Naive B cell (primary cell): ENCODE measurements around the gene PARP14. TPM values are rescaled to one million over a fixed set of nuclear protein-coding genes. Genes with fewer than 3 reads are reported as not detected.
"Not testable (repeated sequence)": the region's sequence is repeated elsewhere in the genome, so short reads cannot be mapped to it uniquely, and the experiment has no call there.

Experiments
- ATAC-seq, 2 donors: fragments of 150-1000 bp; cut with Tn5 transposase; 2 replicates each; pipeline ENCODE4 v1.10.0; 2021; ENCODE audit warnings: low read depth in 2 of 2, mild to moderate bottlenecking in 2 of 2, moderate library complexity in 2 of 2
- DNase-seq: peaks from one replicate; pipeline ENCODE4 v3.0.0; 2022
- H3K27ac Mint-ChIP-seq, 6 donors: one replicate each; pipeline ENCODE4 v1.8.0; 2020 to 2022; ENCODE audit warnings: mild to moderate bottlenecking in 6 of 6, mixed read lengths in 6 of 6, moderate library complexity in 5 of 6, inconsistent platforms in 2 of 6
- H3K27me3 Mint-ChIP-seq, 3 donors: one replicate each; pipeline ENCODE4 v1.8.0; 2021 to 2022; ENCODE audit warnings: mixed read lengths in 3 of 3, mild to moderate bottlenecking in 1 of 3
- H3K36me3 Mint-ChIP-seq, 2 donors: one replicate each; pipeline ENCODE4 v1.8.0; 2020 to 2022; ENCODE audit warnings: mixed read lengths in 2 of 2, inconsistent platforms in 1 of 2, mild to moderate bottlenecking in 1 of 2
- H3K4me1 Mint-ChIP-seq, 3 donors: one replicate each; pipeline ENCODE4 v1.8.0; 2020 to 2022; ENCODE audit warnings: mixed read lengths in 3 of 3, inconsistent platforms in 1 of 3, mild to moderate bottlenecking in 1 of 3, moderate library complexity in 1 of 3
- H3K4me3 Mint-ChIP-seq, 8 donors: one replicate each; pipeline ENCODE4 v1.8.0; 2020 to 2022; ENCODE audit warnings: mild to moderate bottlenecking in 8 of 8, mixed read lengths in 8 of 8, moderate library complexity in 8 of 8, inconsistent platforms in 2 of 8
- H3K9me3 Mint-ChIP-seq, 7 donors: one replicate each; pipeline ENCODE4 v1.8.0; 2020 to 2022; ENCODE audit warnings: mixed read lengths in 7 of 7, mild to moderate bottlenecking in 5 of 7, inconsistent platforms in 2 of 7, moderate library complexity in 1 of 7
- polyA plus RNA-seq, 6 donors: library from polyadenylated mRNA; unstranded; fragments of 300-500 nt; fragmentation: Illumina TruSeq; gene quantifications; one replicate each; pipeline ENCODE4 v1.2.3, GENCODE V29; 2021; ENCODE audit warnings: low read depth in 6 of 6

PARP14 gene
- polyA plus RNA-seq, 6 donors from 2014 or later, result 5.9 to 45.2 (median 34.2) TPM

- Mint-ChIP-seq H3K4me3 (peak overlapping the region; percentile 86 to 99 (median 97)), H3K9me3 (no peaks in the 10 kb centered on the region), H3K36me3 (peaks cover 14 to 17% of the 10 kb centered on the region in 2 donors), H3K4me1 (peaks cover 56 to 75% (median 73%) of the 10 kb centered on the region in 3 donors), H3K27ac (peak overlapping the region in 5 of 6 donors; percentile 98 to 100 (median 98)), H3K27me3 (no peaks in the 10 kb centered on the region)
- no peak for DNase-seq
- no peak for ATAC-seq
These were observed 790 bp downstream of the PARP14 start for GRCh38 chr3:122681284-122681973.

- H3K4me1 Mint-ChIP-seq, result peaks cover 60 to 75% (median 73%) of the 10 kb centered on the region in 3 donors
- peaks cover 14 to 17% of the 10 kb centered on the region in 2 donors for H3K36me3 Mint-ChIP-seq
- H3K27me3 Mint-ChIP-seq, result no peaks in the 10 kb centered on the region
- DNase-seq, result no peak
- peak overlapping the region; percentile 86 to 99 (median 97) for H3K4me3 Mint-ChIP-seq
- no peaks in the 10 kb centered on the region for H3K9me3 Mint-ChIP-seq
- peak overlapping the region in 5 of 6 donors; percentile 98 to 100 (median 98) for H3K27ac Mint-ChIP-seq
- ATAC-seq, result no peak
These were observed 1.4 kb downstream of the PARP14 start for GRCh38 chr3:122681974-122682409.

GRCh38 chr3:122682778-122683411 is 2.3 kb downstream of the PARP14 start:
- H3K9me3 Mint-ChIP-seq, H3K27me3 Mint-ChIP-seq: not testable (repeated sequence)
- Mint-ChIP-seq H3K4me1 (peaks cover 67 to 74% (median 71%) of the 10 kb centered on the region in 3 donors), H3K27ac (peak overlapping the region in 5 of 6 donors; percentile 98 to 100 (median 98)), H3K36me3 (peaks cover 14 to 17% of the 10 kb centered on the region in 2 donors), H3K4me3 (peak overlapping the region; percentile 86 to 99 (median 97))
- DNase-seq (peak; percentile 60), ATAC-seq (peak; percentile 38 to 43)

- Mint-ChIP-seq H3K36me3 (peaks cover 19 to 42% of the 10 kb centered on the region in 2 donors), H3K9me3 (peaks cover 0 to 5% (median 0%) of the 10 kb centered on the region in 7 donors), H3K4me3 (peak overlapping the region in 6 of 8 donors; percentile 18 to 70 (median 38)), H3K27me3 (no peaks in the 10 kb centered on the region), H3K27ac (peak overlapping the region in 2 of 6 donors; percentile 79 to 95), H3K4me1 (peaks cover 35 to 43% (median 43%) of the 10 kb centered on the region in 3 donors)
- DNase-seq (no peak), ATAC-seq (no peak)
These were observed 6.7 kb downstream of the PARP14 start for GRCh38 chr3:122687298-122687697.

GRCh38 chr3:122688996-122689395 is 8.4 kb downstream of the PARP14 start:
- Mint-ChIP-seq H3K27me3 (no peaks in the 10 kb centered on the region), H3K27ac (no peak overlapping the region), H3K36me3 (peaks cover 36 to 52% of the 10 kb centered on the region in 2 donors), H3K4me3 (peak overlapping the region in 7 of 8 donors; percentile 7 to 76 (median 58)), H3K4me1 (peaks cover 34 to 43% (median 42%) of the 10 kb centered on the region in 3 donors), H3K9me3 (peaks cover 0 to 5% (median 0%) of the 10 kb centered on the region in 7 donors)
- ATAC-seq (no peak), DNase-seq (peak; percentile 76)

GRCh38 chr3:122689587-122689986 is 8.9 kb downstream of the PARP14 start:
- no peak for ATAC-seq
- Mint-ChIP-seq H3K4me3 (peak overlapping the region in 7 of 8 donors; percentile 7 to 78 (median 73)), H3K36me3 (peaks cover 36 to 54% of the 10 kb centered on the region in 2 donors), H3K27me3 (no peaks in the 10 kb centered on the region), H3K9me3 (peaks cover 0 to 5% (median 0%) of the 10 kb centered on the region in 7 donors), H3K27ac (no peak overlapping the region), H3K4me1 (peaks cover 34 to 43% (median 42%) of the 10 kb centered on the region in 3 donors)
- no peak for DNase-seq

- Mint-ChIP-seq H3K27ac (no peak overlapping the region), H3K9me3 (peaks cover 0 to 5% (median 0%) of the 10 kb centered on the region in 7 donors), H3K27me3 (no peaks in the 10 kb centered on the region), H3K4me1 (peaks cover 34 to 46% (median 42%) of the 10 kb centered on the region in 3 donors), H3K36me3 (peaks cover 31 to 53% of the 10 kb centered on the region in 2 donors), H3K4me3 (peak overlapping the region in 6 of 8 donors; percentile 34 to 78 (median 63))
- ATAC-seq (no peak), DNase-seq (no peak)
These were observed 9.5 kb downstream of the PARP14 start for GRCh38 chr3:122690096-122690495.

- no peak for DNase-seq
- no peak for ATAC-seq
- Mint-ChIP-seq H3K27me3 (no peaks in the 10 kb centered on the region), H3K9me3 (peaks cover 0 to 5% (median 0%) of the 10 kb centered on the region in 7 donors), H3K4me3 (no peak overlapping the region), H3K36me3 (peaks cover 26 to 53% of the 10 kb centered on the region in 2 donors), H3K4me1 (peaks cover 29 to 46% (median 45%) of the 10 kb centered on the region in 3 donors), H3K27ac (peak overlapping the region in 4 of 6 donors; percentile 47 to 94 (median 80))
These were observed 10.6 kb downstream of the PARP14 start for GRCh38 chr3:122691195-122691594.

GRCh38 chr3:122692674-122693073 is 12.0 kb downstream of the PARP14 start:
- no peak for DNase-seq
- ATAC-seq, result no peak
- peak overlapping the region in 1 of 8 donors; percentile 76 for H3K4me3 Mint-ChIP-seq
- H3K36me3 Mint-ChIP-seq, result peaks cover 39 to 59% of the 10 kb centered on the region in 2 donors
- H3K9me3 Mint-ChIP-seq, result peaks cover 0 to 8% (median 3%) of the 10 kb centered on the region in 7 donors
- H3K27me3 Mint-ChIP-seq, result no peaks in the 10 kb centered on the region
- H3K4me1 Mint-ChIP-seq, result peaks cover 42 to 60% (median 46%) of the 10 kb centered on the region in 3 donors
- peak overlapping the region in 5 of 6 donors; percentile 90 to 99 (median 96) for H3K27ac Mint-ChIP-seq

GRCh38 chr3:122694966-122695365 is 14.3 kb downstream of the PARP14 start:
- H3K4me1 Mint-ChIP-seq, result peaks cover 60 to 83% (median 61%) of the 10 kb centered on the region in 3 donors
- peaks cover 49 to 62% of the 10 kb centered on the region in 2 donors for H3K36me3 Mint-ChIP-seq
- peak overlapping the region in 5 of 6 donors; percentile 81 to 99 (median 94) for H3K27ac Mint-ChIP-seq
- peak; percentile 71 to 75 for ATAC-seq
- peak overlapping the region; percentile 7 to 85 (median 72) for H3K4me3 Mint-ChIP-seq
- no peaks in the 10 kb centered on the region for H3K27me3 Mint-ChIP-seq
- H3K9me3 Mint-ChIP-seq, result peaks cover 0 to 4% (median 3%) of the 10 kb centered on the region in 7 donors
- DNase-seq, result peak; percentile 79

- peaks cover 0 to 4% (median 3%) of the 10 kb centered on the region in 7 donors for H3K9me3 Mint-ChIP-seq
- ATAC-seq (no peak), DNase-seq (no peak)
- H3K27ac Mint-ChIP-seq, result peak overlapping the region in 5 of 6 donors; percentile 81 to 99 (median 94)
- peaks cover 65 to 93% (median 72%) of the 10 kb centered on the region in 3 donors for H3K4me1 Mint-ChIP-seq
- no peaks in the 10 kb centered on the region for H3K27me3 Mint-ChIP-seq
- peaks cover 58 to 59% of the 10 kb centered on the region in 2 donors for H3K36me3 Mint-ChIP-seq
- H3K4me3 Mint-ChIP-seq, result peak overlapping the region in 6 of 8 donors; percentile 1 to 81 (median 72)
These were observed 15.4 kb downstream of the PARP14 start for GRCh38 chr3:122695927-122696561.

GRCh38 chr3:122697952-122698620 is 17.4 kb downstream of the PARP14 start:
- ATAC-seq, result peak; percentile 88 to 91
- Mint-ChIP-seq H3K36me3 (peaks cover 56 to 58% of the 10 kb centered on the region in 2 donors), H3K4me3 (peak overlapping the region; percentile 6 to 85 (median 50)), H3K27ac (peak overlapping the region in 5 of 6 donors; percentile 94 to 99 (median 96)), H3K27me3 (no peaks in the 10 kb centered on the region), H3K4me1 (peaks cover 60 to 97% (median 80%) of the 10 kb centered on the region in 3 donors), H3K9me3 (peaks cover 0 to 4% (median 3%) of the 10 kb centered on the region in 7 donors)
- peak; percentile 86 for DNase-seq
